DMS114 treated with DMSO at 0.1 percent for 48 hours (cell line): ENCODE measurements around the gene MAPK13.
"Not testable (repeated sequence)": the region's sequence is repeated elsewhere in the genome, so short reads cannot be mapped to it uniquely, and the experiment has no call there.

ENCODE experiments used
- DNase-seq: peaks from one replicate; lab custom pipeline; 2025; ENCODE audit not compliant: unreplicated experiment; lab: John Stamatoyannopoulos, UW

MAPK13 gene

GRCh38 chr6:36129941-36130666, at the start of gene MAPK13:
Gene MAPK13 (plus strand): TSS chr6:36130513. CDS start chr6:36130583, 70 bp downstream.
- no peak for DNase-seq

GRCh38 chr6:36082318-36082717, 48.0 kb upstream of the MAPK13 start:
- DNase-seq, result no peak

GRCh38 chr6:36083446-36083845, 46.9 kb upstream of the MAPK13 start:
- DNase-seq, result no peak

- DNase-seq, result not testable (repeated sequence)
Observed at GRCh38 chr6:36088204-36088603, 42.1 kb upstream of the MAPK13 start.

- no peak for DNase-seq
Observed at GRCh38 chr6:36089048-36089447, 41.3 kb upstream of the MAPK13 start.

- DNase-seq, result no peak
Observed at GRCh38 chr6:36094238-36094637, 36.1 kb upstream of the MAPK13 start.

- peak; percentile 67 for DNase-seq
Observed at GRCh38 chr6:36094753-36095496, 35.4 kb upstream of the MAPK13 start.

- no peak for DNase-seq
Observed at GRCh38 chr6:36095497-36096391, 34.6 kb upstream of the MAPK13 start.

GRCh38 chr6:36098253-36098919, 31.9 kb upstream of the MAPK13 start:
- DNase-seq, result no peak

- no peak for DNase-seq
Observed at GRCh38 chr6:36098920-36099647, 31.2 kb upstream of the MAPK13 start.

- no peak for DNase-seq
Observed at GRCh38 chr6:36099869-36100483, 30.3 kb upstream of the MAPK13 start.

GRCh38 chr6:36101691-36102090, 28.6 kb upstream of the MAPK13 start:
- no peak for DNase-seq

GRCh38 chr6:36102853-36103252, 27.5 kb upstream of the MAPK13 start:
- no peak for DNase-seq

- no peak for DNase-seq
Observed at GRCh38 chr6:36104836-36105235, 25.5 kb upstream of the MAPK13 start.

GRCh38 chr6:36109092-36109491, 21.2 kb upstream of the MAPK13 start:
- no peak for DNase-seq

- DNase-seq, result no peak
Observed at GRCh38 chr6:36110050-36110449, 20.3 kb upstream of the MAPK13 start.

GRCh38 chr6:36110863-36111262, 19.4 kb upstream of the MAPK13 start:
- no peak for DNase-seq

- no peak for DNase-seq
Observed at GRCh38 chr6:36111526-36111925, 18.8 kb upstream of the MAPK13 start.

- no peak for DNase-seq
Observed at GRCh38 chr6:36113049-36113448, 17.3 kb upstream of the MAPK13 start.

GRCh38 chr6:36113703-36114102, 16.6 kb upstream of the MAPK13 start:
- no peak for DNase-seq
